ENCODE results near the gene CADPS.

CADPS gene

DNA sequence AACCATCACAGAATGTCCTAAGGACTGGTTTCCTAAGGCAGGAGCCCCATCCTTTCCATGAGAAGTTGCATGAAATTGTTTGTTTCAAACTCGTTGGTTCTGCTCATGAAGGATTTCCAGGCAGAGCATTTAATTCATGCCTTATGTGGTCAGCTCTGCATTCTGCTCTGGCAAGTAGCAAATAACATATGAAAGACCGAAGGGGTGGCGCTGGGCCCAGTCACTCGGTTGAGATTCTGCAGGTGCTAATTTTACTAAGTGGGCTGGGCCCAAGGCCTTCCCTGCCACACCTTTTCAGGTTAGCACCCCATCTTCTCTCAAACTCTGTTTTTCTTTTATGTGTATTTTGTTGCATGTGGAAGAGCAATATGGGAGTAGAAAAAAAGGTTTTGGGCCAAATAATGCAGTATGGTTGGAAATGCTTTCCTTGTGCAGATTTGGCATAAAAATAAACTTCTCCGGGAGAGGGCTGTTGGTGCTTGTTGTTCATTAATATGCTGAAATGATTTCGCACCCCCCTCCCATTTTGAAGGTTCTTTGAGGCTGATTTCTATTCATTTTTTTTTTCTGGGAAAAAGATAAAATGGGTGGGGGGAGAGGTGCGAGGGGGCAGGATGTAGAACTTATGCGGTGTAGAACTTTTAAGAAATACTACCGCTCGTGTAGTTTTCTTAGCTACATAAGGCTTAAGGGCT is 318.9 kb downstream of the CADPS start:
- DNase-seq (ENCODE audit: low read depth) = no peak

DNA sequence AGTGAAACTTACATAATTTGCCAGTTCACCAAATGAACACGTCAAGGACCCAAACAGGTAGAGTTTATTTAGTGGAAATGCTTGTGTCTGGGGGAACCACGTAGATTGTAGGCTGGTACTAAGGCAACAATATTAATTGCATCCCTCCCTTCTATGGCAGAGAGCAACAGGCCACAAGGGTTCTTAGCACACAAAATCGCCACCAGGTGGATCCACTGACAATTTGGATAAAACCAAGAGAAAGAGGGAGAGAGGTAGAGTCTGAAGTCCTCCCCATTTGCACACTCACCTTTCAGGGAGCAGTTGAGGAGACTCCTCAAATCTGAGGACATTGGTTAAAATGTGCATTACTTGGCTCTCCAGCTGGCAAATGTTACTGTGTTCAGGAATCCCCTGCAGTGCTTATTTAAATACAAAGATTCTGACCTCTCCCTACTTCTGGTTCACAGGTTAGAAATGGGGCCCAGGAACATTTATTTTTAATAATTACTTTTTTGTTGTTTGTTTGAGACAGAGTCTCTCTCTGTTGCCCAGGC is 320.9 kb downstream of the CADPS start:
- DNase-seq (ENCODE audit: low read depth) = no peak

DNA sequence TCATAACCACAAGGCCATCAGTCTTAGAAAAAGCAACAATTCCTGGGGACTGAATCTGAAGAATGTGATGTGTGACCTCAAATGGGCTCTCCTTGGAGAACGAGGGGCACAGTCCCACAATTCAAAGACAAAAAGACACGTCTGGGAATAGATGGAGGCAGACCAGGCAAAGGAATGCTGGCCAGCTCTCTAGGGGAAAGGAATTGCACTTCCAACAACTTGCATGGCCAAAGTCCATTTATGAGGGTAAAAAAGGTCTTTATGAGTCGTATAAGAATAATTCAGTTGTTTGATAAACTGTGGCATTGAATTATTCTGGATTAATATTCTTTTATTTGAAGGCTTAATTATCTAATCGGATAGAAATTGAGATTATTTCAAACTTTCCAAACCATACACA is 321.4 kb downstream of the CADPS start:
- DNase-seq (ENCODE audit: low read depth) = no peak

DNA sequence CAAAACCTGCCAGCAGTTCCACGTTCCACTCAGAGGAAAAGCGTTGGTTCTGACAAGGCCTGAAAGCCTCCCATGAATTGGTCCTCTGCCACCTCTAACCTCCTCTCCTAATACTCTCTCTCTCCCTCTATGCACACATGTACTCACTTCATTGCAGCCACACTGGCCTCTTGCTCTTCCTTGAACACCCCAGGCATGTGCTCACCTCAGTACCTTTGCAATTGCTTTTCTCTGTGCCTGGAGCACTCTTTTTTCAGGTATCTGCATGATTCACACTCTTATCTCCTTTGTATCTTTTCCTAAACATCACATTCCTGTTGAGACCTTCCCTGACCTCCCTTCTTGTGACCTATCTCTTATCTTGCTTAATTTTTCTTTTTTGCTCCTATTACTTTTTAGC is 323.7 kb downstream of the CADPS start:
- no peak for DNase-seq (ENCODE audit: low read depth)

DNA sequence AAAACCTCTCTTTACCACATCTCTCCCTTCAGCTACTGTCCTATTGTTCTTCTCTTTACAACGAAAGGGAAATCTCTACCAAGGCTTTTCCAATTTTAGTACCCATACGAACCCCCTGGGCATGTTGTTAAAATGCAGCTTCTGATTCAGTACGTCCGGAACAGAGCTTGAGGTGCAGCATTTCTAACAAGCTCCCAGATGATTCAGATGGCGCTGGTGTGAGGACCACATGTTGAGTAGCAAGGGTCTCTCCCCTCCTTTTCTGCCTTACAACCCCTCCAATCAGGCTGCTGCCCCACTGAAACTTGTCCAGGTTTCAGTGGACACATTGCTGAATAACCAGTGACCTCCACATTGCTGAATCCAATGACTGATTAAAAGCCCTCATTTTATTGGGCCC is 324.8 kb downstream of the CADPS start:
- DNase-seq (ENCODE audit: low read depth) = no peak

DNA sequence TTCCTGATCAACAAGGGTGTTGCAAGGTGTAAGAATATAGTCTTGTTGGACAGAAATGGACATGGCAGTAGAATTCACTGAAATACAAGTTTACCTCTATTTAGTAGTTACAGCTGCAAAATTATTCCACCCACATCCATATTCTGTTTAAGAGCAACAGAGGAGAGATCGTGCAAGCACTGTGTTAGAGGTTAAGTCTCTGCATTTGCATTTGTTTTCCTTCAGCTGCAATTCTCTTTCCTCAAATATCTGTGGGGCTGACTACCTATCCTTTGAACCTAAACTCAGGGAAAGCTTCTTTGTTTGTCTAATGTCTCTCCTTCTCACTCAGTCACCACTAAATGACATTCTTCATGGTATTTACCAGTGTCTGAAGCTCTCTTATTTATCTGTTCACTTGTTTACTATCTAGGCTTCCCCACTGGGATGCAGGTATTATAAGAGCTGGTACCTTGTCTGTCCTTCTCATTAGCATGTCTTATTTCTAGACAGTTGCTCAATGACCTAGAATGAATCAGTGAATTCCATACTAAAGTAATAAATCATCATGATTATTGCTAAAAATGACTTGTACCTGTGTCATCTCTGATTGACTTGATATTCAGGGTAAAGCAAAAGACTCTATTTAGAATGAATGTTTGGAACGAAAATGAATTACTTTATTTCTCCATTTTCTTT is 326.5 kb downstream of the CADPS start:
- DNase-seq (ENCODE audit: low read depth) = no peak

DNA sequence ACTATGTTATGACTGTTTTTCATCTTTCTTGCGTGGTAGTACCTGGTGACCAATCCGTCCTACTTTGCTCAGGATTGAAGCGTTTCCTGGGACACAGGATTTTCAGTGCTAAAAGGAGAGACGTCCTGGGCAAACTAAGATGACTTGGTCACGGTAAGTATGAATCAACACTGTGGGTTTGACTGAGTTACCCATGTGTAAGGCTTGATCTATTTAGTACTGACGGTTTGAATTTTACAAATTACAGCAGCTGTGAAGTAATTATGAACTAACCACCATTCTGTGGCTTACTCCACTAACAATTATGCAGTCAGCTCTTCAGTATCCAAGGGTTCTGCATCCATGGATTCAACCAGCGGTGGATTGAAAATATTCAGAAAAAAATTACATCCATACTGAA is 328.9 kb downstream of the CADPS start:
- no peak for DNase-seq (ENCODE audit: low read depth)

DNA sequence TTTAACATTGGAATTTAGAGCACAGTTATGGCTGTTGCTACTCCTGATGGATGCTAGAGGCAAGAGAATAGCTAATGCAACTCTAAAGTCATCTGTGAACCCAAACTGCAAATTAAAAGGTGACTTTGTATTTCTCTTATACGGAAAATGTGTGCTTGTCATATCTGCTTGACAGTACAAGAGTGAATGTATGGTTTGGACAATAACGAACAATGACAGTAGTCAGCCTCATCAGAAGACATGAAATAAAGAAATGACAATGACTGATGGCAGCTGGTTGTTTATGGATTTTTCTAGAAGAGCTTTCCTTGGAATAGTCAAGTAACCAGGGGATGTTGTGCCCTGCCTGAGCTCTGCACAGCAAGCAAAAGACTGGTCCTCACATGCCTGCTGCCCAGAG is 333.0 kb downstream of the CADPS start:
- no peak for DNase-seq (ENCODE audit: low read depth)

DNA sequence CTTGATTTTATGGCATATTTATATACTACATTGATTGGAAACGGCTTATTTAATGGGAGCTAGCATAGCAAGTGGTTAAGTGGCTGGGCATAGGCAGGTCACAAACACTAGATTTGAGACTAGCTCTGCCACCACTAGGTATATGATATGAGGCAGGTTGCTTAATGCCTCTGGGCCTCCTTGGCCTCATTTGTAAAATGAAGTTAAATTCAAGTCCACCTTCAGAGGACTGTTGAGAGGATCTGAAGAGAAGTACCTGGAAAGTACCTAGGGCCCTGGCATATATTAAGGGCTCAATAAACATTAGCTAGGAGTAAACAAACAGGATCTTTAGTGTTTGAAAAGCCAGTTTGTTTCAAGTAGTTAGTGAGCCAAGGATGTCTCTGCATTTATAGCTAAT is 335.5 kb downstream of the CADPS start:
- no peak for DNase-seq (ENCODE audit: low read depth)

DNA sequence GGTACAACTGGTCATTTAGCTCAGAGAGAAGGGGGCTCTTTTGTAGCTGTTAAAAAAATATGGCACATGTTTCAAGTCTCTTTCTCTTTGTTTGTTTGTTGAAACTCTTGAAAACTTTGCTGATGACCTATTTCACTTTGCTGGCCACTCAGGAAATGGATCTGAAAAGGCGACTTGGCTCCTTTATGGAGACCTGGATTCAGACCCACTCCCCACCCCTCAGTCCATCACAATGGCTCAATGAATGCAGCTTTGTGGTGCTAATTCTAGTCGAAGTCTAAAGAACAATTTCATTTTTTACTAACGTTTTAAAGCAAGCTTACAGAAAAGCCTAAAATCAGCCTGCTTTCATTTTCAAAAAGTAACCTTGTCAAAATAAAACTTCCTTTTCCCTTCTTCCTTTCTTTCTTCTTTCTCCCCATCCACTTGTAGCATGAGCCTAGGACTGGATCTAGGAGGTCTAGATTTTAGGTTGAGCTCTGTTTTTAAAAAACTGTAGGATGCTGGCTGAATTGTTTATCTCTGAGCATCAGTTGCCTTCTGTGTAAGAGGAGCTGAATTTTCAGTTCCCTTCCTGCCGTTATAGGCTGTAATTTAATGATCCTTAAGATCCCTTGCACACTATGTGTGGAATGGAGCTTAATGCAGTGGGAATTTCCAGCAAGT is 336.4 kb downstream of the CADPS start:
- no peak for DNase-seq (ENCODE audit: low read depth)

DNA sequence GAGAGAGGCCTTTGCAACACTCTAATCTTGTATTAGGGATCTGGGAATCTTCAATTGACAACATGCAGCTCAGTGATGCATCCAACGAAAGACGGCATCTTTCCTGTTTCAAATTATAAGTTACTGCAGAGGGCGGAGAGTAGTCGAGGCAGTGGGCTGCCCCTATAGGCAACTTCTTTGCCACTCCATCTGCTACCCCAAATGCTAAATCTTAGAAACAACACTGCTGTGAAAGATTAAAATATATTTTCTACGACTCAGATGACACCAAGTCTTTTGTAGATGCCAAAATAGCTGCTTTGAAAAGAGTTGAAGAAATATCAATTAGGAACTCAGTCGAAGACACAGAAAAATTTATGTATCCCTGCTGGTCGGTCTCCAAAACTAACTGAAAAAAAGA is 340.9 kb downstream of the CADPS start:
- no peak for DNase-seq (ENCODE audit: low read depth)

DNA sequence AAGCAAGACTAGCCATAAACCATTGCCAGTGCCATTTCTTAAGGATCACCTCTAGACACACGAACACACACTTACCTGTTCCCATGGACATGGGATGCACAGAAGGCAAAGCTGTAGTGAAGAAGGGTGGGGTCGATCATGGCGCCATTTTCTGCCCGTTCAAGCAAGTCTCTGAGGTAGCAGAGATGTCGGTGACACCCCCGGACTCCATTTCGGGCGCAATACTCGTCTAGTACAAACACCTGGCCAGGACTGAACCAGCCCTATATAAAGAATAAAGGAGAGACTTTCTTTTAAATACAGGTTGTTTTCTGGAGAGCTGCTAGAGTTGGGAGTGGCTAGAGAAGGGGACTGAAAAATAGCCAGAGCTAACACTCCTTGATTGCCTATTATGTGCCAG is 342.4 kb downstream of the CADPS start:
- DNase-seq (ENCODE audit: low read depth) = no peak

DNA sequence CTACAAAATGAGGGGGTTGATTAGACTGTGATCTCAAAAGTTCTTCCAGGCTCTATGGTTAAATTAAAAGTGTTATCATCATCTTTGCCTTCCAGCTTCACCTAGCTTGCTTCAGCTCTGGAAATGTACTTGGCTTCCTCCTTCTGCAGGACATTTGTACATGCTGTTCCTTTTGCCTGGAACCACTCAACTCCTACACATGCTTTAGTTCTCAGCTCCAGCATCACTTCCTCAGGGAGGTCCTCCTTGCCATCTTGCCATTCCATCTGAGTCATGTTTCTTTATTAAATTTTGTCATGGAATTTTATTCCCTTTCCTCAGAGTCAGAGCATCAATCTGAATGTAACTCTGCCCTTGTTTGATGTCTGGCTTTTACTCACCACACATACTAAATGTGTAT is 343.2 kb downstream of the CADPS start:
- DNase-seq (ENCODE audit: low read depth) = no peak

DNA sequence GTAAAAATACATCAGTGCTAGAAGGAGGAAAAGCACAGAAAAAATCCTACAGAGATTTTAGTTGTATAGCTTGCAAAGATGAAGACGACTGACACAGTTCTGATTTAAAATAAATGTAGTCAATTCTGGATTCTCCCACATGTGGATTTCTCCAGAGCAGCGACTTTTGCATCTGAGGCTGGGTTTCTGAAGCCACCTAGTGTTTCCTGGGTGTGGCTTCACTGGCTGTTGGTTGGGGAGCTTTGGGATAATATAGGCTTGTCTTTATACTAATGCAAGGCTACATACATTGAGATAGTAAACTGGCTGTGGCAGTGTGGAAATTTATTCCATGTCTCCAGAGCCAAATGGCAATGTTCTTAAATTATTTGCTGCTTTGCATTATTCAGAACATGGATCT is 343.7 kb downstream of the CADPS start:
- no peak for DNase-seq (ENCODE audit: low read depth)

DNA sequence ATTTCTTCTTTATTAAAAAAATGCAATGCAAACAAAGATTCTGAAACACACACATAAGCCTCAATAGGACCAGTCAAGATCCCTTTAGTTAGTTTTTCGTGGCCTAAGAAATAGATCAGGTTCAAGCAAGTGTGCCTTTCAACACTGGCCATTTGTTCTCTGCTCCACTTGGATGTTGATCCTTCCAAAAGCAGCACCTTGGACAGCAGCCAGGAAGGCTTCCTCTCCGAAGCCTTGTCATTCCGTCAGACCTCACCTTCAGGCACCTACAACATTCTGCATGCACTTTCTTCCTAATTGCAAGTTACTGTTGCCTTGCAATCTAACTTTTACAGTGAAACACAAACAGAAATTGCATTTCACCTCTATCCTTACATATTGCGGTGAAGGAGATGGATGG is 346.0 kb downstream of the CADPS start:
- DNase-seq (ENCODE audit: low read depth) = no peak

DNA sequence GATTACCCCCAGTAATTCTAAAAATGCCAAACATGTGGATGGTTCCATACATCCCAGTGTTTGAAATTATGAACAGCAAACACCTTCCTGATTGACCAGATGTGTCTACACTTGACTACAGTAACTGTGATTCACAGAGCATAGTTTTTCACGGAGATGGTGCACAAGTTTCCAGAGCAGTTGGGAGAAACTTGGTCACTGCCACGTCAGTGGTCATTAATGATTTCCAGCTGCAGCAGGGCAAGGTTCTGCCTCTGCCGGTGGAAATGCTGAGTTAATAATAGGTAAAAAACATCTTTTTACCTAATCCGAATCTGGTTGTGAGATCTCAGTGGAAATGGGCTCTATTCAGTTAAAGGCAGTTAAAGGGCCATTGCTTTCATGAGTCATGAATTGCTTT is 347.7 kb downstream of the CADPS start:
- no peak for DNase-seq (ENCODE audit: low read depth)

DNA sequence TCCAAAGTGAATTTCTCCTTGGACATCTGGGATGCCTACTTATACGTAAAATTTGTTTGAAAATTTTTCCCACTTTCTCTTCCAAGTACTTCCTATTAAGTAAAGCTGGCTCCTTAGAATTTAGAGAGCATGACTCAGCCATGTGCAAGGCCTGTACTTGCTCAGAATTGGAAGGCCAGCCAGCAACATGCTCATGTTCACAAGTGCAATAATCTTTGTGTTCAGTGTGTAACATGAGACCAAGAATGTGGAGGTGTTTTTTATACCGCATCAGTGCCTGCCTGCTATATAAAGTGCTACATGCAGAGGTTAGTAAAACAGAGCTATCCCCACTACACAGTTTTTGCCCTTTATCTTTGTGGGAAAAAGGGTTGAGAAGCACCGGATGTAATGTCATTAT is 349.9 kb downstream of the CADPS start:
- DNase-seq (ENCODE audit: low read depth) = no peak

DNA sequence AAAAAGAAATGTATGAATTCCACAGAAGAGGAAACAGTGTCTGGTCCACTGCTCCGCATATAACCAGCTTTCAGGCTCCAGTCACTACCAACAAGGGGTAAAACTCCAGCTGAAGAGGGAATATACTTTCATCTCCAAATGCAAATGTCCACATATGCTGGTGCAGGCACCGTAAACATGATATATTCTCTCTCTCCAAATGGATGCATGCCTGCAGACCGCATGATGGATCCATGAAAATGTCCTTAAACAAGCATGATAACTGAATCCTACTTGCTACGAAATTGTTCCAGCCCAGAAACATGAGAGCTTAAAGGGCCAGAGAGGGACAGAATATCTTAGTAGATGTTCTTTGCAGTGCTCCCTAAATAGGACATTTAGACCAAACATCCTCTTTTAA is 351.5 kb downstream of the CADPS start:
- no peak for DNase-seq (ENCODE audit: low read depth)

DNA sequence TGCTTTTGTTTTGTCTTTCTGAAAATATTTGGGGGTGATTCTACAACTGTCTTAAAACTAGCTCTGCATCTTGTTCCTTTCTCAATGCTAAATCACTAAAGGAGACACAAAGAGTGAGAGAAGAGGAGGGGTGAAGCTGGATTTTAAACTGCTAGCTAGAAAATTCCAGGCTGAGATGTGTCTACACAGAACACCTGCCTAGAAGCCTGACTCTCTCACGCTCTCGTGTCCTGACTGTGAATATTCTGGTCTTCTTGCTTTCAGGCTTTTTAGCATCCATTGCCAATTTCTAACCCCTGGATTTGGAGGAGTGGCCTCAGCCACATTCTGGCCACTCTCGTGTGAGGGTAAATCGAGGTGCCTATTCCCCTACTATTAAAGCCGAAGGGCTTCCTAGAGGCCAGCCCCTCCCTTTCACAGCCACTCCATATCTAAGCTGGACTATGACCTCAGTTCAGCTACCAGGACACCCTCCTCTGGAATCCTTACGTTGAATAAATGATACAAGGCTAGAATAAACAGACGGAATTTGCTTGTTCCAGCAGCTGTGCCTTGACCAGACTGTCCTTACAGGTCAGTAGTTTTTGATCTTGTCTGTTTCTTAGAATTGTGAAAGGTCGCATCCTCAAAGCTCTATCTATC is 353.6 kb downstream of the CADPS start:
- DNase-seq (ENCODE audit: low read depth) = no peak

DNA sequence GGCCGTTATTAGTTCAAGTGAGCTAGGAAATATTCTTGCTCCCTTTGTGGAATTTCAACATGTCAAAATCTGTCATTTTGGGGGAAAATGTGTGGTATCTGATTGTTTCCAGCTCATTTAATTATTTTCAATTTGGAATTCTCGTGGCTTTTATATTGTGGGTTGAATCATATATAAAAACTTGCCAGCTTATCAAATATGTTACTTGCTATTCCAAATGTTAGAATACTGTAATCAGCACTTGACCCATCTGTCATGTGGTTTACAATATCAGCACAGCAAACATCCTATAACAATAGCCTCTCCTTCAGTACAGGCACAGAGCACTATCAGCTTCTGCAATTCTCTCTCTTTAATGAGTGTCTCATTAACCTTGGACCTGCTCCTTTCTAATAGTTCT is 371.7 kb downstream of the CADPS start:
- no peak for DNase-seq (ENCODE audit: low read depth)

DNA sequence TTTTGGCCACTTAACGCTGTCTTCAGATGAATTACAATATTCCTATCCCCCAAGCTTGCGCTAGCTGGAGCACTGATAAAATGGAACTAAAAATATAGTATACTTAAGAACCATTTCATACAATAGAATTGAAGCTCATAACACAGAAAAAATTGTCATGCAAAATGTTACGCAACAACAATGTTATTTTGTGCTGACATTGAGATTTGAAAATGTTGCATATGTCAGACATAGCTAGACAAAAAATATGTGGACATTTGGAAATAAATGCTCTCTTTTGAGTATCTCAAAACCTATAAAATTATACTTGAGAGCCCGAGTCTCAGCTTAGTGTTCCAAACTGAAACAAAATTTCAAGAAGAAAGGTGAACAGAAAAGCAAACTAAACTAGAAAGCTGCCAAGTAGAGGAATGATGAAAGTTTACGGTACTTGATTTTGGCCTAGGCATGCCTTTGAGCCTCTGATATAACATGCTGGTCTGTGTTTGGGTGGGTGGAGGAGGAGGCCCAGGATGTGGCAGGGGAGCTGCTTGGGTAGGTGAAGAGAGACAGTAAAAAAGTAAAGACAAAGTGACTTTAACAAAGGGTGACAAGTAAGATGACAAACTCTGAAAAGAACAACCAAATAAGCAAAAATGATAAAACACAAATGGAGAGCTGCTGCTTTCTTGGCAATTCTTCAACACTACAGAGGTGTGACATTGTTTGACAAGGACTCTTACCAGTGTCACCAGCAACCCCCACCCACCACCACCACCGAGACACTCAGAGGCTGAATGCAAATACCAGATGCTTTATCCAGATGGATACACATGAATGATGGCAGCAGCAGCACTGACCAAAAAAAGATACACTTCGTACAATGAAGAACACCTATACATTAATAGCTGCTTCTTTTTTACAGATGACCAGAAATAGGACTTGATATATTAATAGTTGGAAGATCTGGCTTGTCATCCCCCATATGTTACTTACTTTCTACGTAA is 372.6 kb downstream of the CADPS start:
- no peak for DNase-seq (ENCODE audit: low read depth)

DNA sequence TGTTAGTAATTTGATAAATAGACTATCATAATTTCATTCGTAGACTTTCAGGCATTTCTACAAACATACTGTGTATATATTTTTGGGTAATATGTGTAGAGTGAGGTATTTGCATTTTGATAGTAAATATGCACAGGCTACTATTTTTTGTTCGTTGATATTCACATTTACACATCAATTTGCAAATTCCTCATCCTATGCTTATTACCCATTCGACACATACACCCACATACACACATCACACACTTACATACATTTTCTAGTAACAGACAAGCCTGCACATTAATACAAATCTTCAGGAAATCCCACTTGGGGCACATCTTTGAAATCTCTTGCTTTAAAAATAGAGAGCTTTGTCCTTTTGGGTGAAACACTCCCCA is 373.9 kb downstream of the CADPS start:
- no peak for DNase-seq (ENCODE audit: low read depth)

All from stimulated activated CD8-positive, alpha-beta memory T cell treated with anti-CD3 and anti-CD28 coated beads, Interleukin-12 subunit alpha, Interleukin-12 subunit beta, amount 100 ng/mL, for 4 hours (primary cell).